Measurements from ENCODE around the gene WARS2.
A peak's percentile ranks its signal among the peaks of the same experiment; 100 is the strongest.

Gene WARS2

DNA sequence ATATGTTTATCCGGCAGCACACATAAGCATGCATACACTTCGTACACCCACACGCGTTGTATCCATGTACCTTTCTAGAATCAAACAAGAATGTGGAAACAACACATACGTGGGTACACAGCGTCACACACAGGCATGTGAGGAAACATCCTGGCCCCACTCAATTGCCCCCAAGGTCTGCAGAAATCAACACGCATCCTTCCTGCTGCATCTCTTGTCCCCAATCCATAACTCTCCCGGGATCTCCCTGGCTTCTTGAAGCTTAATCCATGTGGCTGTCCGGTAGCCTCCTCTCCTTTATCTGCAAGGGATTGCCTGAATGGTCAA lies 146.8 kb downstream of the WARS2 start:
- DNase-seq: no peak

DNA sequence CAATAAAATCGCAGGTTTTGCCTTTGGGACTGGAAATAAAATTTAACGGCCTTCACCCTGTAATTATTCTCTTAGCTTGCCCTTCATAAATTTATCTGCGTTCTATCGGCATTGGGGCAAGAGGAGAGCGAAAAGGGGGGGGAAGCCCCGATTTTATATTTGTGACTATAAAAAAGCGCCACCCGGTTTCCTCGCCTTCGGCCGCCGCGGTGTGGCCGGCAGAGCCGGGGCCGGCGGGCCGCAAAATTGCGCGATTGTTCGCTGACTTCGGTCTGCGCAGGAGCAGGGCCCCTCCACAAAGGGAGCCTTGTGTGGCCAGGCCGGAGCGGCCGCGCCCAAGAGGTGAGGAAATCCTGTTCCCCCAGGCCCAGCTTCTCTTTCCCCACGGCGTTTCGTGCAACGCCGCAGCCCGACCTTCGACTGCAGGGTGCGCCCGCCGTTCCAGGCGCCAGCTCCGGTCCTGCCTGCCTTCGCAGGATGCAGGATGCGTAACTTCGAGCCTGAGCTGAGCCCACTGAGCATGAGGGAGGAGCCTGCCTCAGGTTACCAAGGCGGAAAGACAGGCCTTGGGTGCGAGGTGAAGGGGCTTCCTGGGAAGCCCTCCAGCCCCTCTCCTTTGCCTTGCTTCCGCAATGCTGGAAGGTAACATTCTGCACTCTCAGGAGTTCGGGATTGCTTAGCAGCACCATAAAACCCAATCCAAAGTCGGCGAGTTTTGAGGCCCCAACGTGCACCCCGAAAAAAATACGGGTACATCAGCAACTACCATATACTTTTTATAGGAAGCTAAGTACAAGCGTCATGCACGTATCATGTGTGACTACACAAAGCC lies 147.4 kb downstream of the WARS2 start:
- no peak for DNase-seq

DNA sequence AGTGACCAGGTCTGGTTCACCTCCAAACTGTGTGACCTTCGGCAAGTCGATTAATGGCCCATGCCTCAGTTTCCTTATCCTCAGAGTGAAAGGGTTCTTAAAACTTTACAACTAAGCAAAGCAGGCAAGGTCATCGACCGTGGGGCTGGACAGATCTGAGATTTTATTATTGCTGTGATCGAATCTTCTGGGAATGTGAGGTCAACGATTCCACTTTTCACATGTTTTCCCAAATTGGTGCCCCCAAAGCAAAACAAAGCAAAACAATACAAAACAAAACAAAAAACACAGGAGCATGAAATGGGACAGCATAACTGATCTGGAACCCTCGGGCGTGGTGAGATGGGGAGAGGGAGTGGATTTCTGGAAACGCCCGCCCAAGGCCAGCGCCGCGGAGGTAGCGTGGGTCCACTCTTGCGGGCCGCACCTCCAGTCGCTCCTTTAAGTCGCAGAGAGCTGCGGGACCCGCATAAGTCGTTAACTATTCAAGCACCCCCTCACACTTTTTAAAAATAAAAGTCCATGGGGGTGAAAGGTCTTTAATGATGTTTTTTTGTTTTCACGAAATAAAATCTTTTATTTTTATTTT lies 148.1 kb downstream of the WARS2 start:
- DNase-seq: no peak

DNA sequence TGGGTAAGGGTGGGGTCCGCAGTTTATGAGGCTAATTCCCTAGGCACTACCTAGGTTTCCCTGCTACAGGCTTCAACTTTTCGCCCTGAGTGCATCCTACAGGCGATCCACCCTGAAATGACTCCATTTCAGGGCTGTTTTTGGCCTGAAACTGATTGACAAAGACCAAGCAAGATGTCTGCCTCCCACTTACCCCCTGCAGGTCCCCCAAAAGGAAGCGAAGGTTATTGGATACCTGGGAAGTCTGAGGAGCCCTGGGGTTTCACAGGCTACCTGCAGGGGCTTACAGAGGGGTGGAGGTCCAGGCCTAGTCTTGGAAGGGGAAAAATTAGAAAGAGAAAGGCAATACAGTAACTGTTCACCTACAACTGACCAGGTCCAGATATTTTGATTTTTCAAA lies 149.0 kb downstream of the WARS2 start:
- DNase-seq: no peak

DNA sequence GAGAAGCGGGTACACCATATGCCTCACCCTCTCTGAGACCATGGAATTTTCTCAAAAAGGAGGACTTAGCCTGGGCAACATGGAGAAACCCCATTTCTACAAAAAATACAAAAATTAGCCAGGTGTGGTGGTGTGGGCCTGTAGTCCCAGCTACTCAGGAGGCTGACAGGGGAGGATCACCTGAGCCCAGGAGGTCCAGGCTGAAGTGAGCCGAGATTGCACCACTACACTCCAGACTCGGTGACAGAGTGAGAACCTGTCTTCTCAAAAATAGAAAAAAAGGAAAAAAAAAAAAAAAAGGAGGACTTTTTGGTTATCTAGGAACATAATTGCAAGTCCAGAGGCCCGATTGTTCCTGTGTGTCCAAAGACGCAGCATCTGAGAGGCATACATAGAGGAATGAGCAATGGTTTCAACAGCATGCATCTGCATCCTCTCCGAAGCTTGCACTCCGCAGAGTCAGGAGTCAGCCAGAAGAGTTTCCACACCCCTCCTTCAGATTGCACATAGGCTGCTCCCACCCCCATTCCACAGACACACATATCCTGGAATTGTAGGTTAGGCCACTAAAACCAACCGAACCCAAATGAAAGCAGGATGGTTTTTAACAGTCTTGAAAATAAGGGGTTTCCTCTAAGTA lies 149.8 kb downstream of the WARS2 start:
- DNase-seq: no peak

DNA sequence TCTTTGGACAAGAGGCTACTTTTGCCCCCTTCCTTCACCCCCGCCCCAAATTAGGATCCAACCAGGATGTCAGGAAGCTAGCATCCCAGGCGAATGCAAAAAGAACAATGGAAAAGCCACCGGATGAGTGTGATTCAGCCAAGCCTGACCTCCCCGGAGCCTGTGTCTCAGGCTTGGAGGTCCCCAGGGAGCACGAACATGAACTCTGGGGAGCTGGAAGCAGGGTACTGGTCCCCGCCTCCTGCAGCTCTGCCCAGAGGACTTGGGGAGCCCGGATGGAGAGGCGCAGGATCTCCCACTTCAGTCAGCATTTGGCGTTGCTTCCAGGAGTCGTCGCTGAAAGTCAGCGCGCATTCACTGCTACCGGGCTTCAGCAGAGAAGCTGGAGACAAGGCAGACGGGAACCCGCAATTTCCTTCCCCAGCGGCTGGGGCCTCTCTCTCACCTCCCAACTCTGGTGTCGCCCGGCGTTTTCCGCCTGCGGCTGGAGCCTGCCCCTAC lies 150.5 kb downstream of the WARS2 start:
- DNase-seq: peak in 1 of 2 experiments; percentile 18

DNA sequence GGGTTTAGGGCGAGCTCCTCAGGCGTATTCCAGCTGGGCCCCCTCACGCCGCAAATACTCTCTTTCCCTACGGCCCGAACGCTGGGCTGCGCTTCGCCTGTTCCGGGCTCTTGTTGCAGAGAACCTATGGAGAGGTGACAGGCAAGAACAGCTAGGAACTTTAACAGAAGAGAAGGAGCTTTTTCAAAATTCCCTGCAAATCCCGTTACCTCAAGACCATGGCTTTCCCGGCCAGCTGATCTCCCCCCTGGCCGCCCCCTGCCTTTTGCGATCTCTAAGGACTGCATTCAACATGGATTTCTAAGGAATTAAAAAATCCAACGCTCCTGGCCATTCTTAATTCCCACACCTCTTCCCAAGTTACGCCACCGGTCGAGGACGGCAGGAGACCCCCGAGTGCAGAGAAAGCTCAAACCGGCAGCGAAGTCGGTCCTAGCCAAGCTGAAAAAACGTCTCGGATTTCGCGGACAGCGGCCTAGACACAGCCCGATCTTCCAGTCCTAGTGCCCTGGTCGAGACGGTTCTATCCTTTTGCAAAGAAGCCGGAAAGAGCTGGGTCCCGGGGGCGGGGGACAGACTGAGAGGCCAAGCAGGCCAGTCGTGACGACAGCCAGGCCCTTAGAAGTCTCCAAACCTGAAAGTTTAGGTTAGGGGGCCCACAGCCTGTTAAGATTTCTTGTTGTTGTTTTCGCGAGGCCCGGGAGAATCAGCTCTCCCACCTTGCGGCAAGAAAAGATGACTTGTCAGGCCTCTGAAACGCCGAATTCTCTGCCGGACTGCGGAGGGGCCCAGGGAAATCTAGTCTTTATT lies 151.2 kb downstream of the WARS2 start:
- no peak for DNase-seq

DNA sequence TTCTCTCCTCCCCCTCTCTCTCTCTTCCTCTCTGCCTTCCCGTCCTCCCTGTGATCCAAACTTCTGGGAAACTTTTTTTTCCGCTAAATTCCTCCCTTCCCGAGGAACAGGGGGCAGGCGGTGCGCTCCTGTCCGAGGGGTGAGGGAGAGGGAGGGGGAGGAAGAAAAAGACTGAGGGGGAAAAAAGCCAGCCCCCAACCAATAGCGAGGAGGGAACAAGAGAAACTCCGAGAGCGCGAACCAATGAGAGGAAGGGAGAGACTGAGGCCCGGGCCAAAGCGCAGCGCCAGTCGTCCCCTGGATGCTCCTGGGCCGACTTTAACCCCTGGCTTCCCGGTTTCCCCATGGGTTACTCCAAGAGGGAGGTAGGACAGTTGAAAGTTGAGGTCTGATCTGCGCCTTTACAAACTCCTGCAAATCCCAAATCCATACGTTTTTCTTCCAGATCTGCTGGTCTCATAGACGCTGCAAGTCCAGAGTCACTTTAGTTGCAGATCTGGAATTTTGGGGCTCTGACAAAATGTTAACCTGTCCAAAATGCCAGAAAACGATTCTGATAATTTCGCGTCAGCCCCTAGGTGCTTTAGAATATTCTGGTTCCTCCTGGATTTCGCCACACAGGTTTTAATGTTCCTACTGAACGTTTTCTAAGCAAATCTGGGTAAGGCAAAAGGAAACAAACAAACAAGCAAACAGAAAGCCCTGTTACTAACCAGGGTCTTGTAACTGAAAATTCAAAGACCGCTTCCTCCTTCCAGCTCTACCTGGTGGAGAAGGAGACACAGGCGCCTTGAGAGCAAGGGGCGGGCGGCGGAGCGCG lies 152.1 kb downstream of the WARS2 start, which contains the start of gene TBX15:
Gene TBX15, minus strand, starts transcription at position 158 of the 820 bp plus-strand sequence. CDS start 548 bp downstream, outside the sequence.
- no peak for DNase-seq

DNA sequence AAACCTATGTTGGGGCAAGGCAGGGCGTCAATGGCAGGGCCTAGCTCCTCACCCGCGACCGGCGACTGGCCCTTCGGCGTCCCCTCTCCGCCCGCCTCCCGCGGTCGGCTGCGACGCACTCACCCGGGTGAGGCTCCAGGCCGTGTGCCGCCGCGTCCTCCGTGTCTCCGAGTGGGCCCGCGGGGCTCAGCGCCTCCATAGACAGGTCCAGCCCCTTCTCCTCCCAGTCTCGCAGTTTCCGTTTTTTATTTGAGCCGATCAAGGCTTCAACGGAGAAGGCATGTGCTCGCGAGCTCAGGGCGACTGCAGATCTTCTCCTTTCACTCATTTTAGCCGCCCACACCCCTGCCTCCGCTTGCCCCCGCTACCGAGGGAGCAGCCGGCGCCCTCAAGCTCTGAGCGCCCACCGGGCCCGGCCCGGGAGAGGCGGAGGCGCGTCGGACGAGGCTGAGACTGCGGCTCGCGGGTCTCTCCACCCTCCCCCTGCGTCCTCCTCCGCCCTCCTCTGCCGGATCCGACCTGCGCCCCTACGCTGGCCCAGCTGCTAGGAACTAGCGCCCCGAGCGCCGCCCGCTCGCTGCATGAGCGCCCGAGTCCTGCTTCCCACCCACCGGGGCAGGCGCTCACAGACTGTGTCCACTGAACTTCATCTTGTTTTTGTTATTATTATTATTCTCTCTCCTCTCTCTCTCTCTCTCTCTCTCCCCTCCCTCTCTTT lies 152.8 kb downstream of the WARS2 start:
- DNase-seq: peak; percentile 10 to 69

DNA sequence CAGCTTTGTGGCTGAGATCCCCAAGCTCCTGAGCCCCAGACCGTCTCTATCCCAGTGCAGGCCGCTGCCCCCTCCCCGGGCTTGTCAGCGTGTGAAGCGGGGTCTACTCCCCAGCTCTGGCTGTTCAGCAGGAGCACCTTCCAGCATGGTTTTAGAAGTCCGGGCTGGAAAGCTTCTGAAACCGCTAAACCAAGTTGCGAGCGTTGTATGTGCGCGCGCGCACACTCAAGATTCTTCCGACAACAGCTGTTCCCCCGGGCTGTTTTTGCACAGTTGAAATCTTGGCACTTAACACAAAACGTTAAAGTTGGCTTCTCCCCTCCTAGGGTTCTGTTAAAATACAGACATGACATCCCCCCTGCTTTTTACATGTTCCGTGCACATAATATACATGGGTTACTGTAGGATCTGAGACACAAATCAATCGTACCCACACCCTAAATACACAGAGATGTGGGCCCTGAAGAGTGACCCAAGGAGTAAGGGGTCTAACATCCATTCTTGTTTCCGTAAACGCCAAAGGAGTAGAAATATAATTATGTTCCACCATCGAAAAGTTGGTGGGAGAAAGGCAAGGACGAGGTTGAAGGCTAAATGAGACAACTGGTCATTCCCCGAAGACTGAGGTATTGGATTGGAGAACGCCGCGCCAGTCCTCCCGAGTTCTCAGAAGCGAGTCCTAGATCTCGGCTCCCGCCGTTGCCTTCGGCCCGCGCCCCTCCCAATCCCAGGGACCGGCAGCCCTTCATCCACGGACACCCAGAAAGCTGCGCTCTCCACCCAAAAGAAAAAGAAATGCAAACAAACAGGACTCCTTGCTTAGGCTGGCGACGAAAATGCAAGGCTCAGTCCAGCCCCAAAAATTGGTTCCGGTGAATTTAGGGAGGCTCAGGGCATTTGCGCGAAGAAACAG lies 153.6 kb downstream of the WARS2 start:
- no peak for DNase-seq

DNA sequence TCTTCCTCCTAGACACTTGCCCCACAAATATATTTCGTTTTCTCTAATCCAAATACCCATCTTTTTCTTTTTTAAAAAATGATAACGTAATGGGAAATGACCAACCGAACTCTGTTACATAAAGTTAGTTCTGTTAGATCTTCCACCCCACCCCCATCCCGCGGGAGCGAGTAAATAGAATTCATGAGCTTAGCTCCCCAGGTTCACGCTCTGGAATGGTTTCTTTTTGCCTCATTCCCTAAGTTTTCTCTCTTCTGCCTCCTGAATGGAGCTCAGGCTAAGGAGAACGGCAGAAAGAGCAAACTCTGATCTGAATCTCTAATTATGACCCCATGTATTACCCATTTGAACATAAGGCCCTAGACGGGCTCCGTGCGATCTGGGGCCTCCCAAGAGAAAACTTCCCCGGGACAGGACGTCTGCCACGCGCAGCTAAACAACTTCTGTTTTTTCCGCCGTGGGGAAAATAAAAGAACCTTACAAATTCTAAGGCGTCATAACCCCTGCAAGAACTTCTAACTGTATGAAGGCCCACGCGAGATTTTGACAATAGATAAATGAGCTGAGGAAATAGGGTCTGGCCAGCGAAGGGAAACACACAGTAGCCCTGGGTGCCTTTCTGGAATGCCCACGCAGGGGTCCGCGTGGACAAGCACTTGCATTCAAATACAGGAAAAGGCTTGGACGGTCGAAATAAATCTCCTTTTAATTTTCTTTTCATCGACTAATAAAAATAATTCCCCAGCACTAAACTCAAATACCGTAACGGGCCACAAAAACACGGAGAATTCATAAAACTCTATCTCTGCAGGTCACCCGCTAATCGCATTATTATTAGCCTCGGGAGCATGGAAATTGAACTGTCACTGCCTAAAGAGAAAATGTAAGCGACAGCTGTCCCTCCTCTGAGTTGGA lies 154.6 kb downstream of the WARS2 start:
- no peak for DNase-seq

DNA sequence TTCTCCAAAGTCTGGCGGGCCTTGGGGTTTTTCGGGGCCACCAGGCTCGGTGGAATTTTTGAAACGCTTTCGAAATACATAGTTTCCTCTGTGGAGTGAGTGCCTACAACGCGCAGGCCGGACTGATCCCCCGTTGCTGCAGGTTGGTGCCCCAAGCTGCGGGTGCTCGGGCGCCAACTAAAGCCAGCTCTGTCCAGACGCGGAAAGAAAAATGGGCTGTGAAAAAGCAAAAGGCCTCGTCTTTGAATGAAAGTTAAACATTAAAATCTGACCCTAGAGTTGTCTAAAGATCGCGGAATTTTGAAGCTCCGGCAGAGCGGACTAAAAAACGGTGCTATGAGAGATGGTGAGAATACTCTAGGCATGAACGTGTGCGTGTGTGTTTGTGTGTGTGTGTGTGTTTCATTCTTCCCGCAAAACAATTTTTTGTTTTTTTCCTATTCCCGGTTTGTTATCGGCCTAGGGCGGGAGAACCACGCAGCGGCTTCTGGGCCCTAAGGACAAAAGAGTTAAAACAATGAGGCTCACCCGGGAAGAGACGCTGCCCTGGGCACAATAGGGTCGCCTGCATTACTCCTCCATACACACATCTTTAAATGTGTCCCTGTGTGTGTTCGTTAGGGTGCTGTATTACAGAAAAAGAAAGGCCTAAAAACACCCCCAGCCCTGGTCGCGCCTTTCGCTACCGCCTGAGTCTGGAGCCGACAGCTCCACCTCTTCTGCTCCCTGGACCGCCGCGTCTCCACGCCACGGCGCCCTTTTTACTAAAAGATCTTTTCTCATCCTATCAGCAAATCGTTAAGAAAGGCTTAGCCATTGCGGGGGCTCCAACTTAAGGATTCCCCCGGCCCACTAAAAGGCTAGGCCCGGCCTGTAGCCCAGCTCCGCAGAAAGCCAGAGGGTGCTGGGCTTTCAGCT lies 155.5 kb downstream of the WARS2 start:
- DNase-seq: no peak

DNA sequence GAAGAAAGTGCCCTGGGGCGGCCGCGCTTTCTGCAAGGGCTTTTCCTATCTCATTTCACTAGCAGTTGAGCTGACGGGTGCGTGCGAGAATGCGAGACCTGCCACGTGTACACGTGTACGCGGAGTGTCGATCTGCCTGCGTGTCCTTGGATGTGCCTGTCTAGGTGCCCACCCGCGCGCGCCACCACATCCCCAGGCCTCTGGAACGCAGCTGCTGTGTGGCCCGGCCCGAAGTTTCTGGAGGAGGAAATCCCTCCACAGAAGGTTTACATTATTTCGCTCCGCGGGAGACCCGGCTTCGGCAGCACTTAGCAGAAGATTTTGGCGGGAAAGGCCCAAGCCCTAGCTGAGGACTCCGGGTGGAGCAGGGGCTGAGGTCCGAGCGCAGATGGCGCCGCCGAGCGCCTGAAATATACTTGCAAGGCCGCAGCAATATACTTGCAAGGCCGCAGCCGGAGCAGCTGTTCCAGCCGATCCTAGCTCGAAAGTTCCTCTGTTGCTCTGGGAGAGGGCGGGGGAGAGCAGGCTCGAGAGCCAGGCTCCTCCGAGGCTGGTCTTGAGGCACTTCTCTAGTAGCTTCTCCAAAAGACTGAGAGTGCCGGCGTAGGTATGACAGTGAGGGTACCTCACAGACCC lies 156.2 kb downstream of the WARS2 start:
- DNase-seq: no peak

DNA sequence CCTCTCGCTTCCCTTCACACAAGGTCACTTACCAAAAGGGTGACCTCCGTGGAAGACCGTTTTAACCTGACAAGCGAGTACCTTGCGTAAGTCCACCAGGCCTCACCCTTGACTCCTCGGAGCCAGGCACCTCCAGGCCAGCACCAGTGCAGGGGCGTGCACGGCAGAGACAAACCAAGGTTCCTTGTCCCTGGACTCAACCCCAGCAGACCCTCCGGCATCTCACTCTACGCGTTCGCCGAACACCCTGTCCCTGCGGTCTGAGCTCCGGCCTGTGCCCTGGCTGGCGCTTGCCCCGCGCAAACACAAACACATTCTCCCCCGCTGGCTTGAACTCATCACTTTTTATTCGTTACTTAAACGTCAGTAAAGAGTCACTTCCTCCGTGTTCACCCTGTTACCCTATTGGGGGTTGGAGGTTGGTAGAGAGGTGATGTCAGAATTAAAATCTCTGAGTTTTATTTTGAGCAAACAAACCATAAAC lies 156.9 kb downstream of the WARS2 start:
- no peak for DNase-seq

DNA sequence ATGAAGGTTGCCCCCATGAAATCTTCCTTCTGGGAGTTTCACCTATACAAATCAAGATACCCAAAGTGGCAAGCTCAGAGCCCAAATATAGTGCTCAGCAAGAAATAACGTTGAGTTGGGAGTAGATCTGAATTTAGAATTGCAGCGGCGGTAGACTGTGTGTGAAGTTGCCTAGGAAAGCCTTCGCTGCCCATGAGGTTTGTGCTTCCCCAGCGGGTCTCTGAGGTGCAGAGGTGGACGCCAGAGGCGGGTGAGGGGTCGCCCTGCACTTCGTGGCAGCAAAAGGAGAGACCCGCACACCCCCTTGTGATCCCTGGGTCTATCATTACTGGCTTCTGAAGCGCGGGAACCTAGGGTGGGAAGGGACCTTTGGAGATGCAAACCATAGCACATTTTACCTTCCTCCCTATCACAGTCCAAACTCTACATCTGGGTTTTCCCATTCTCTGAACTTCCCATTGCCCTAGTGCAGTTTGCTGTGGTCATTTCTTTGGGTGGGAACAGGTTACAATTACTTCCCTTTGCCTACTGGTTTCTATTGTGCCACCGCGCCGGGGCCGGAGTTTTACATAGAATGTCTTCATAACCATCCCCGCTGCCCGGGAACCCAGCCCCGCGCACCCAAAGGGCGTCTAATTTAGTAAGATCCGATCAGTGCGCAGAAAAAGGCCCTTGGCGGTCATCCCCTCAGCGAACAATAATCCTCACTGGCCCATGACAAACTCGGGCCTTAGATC lies 157.5 kb downstream of the WARS2 start:
- DNase-seq: no peak

DNA sequence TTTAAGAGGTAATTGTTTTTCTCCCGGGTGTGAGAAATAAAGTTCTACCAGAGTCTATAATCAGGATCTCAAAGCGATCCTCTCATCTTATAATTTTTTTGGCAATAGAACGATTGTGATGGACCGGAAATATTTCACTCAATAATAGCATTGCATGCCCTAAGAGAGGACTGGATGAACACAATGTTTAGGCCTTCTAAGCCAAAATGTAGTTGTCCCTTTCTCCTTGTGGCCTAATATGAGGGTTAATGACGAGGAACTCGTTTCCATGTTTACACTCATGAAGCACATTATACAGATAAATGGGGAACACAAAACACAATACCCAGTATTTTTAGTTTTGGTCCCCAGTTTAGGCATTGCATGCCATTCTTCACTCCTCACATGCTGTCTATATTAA lies 158.2 kb downstream of the WARS2 start:
- DNase-seq: no peak

DNA sequence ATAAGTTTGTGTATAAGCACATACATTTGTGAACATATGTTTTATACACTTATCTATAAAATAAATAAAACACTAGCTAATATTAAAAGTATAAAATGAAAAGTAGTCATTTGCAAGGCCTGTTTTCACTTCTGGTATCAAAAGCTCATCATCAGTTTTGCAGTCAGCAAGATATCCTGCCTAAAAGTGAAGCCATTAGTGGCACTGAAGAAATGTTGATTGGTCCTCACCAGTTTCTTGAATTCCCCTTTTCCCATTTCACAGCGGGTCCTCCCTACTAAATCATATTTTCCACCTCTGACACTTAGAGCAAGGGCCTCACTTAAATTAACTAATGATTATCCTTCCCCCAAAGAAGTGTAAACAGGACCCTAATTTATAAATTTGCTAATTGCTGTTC lies 159.0 kb downstream of the WARS2 start:
- no peak for DNase-seq

All from NCI-H526 (cell line).